HG03159 (cell line): ENCODE measurements around the gene TIMM22.
"Not testable (repeated sequence)": the region's sequence is repeated elsewhere in the genome, so short reads cannot be mapped to it uniquely, and the experiment has no call there.

Experiments used
- ATAC-seq: cut with Tn5 transposase; IDR thresholded peaks from one replicate; pipeline ENCODE4 v1.9.1; 2021; ENCODE audit warnings: mild to moderate bottlenecking, moderate library complexity; ENCODE audit not compliant: unreplicated experiment

TIMM22 gene

GRCh38 chr17:1037238-1037879, 40.4 kb downstream of the TIMM22 start:
- no peak for ATAC-seq

- no peak for ATAC-seq
Observed at GRCh38 chr17:1038459-1039122, 41.7 kb downstream of the TIMM22 start.

- ATAC-seq: no peak
Observed at GRCh38 chr17:1039123-1039507, 42.2 kb downstream of the TIMM22 start.

DNA sequence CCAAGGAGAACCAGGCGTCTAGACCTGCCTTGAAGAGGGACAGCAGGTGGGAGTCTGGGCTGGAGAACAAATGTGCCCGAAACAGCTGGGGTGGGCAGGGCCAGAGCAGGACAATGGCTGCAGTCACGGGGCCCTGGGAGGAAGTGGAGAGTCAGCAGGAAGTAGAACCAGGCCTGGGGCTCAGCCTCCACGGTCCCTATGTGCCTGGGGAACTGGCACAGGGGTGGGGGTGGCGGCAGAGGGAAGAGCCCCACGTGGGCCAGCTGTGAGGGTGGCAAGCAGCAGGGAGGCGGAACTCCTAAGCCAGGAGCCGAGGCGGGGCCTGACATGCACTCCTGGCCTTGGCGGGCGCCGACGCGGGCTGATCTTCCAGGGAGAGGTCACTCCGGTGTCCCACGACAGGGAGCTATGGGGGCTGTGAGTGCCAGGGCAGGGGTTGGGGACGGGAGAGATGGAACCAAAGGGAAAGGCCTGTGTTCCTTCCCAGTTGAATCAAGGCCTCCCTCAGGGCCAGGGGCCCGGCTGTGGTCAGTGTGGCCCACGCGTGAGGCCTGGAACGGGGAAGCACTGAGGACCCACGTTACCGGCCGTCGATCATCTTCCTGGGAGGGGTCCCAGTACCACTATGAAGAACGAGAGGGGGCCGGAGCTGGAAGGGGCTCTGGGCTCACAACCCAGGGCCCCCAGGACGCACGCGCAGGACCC, 42.7 kb downstream of the TIMM22 start:
- no peak for ATAC-seq

DNA sequence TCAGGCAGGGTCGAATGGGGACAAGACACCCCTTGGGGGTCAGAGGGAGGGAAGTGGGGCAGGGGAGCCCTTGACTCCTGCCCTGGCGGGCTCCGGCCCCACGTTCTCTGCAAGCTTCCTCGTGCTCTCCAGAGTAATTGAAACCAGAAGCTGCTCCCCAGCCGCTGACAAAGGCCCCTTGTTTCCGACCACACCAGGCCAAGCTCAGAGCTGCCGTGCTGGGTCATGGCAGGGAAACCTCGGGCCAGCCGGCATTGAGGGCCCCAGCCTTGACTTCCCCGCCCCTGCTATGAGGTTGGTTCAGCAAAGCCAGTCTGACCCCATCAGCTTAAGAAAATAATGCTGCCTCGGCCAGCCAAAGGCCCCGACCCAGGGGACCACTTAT, 43.3 kb downstream of the TIMM22 start:
- no peak for ATAC-seq

DNA sequence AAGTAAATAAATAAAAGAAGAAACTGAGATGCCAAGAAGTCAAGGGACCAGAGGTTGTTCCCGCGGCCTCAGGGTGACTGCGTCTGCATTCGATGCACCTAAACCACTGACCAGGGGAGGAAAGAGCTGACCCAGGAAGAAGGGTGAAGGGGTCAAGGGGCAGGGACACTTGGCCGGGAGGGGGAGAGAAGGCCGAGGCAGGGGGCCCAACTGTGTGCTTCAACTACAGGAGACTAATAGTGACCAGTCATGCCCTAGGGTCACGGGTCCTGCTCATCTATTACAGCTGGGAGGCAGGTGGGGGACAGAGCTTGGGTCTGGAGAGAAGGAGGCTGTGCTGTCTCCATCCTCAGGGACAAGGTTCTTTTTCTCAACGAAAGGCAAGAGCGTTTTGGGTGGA, 44.8 kb downstream of the TIMM22 start:
- ATAC-seq: no peak

DNA sequence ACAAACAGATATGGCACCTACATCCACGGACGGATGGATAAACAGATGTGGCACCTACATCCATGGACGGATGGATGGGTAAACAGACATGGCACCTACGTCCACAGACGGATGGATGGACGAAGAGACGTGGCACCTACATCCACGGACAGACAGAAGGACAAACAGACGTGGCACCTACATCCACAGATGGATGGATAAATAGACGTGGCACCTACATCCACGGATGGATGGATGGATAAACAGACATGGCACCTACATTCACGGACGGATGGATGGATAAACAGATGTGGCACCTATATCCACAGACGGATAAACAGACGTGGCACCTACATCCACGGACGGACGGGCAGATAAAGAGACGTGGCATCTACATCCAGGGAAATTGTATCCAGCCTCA, 45.6 kb downstream of the TIMM22 start:
- no peak for ATAC-seq

DNA sequence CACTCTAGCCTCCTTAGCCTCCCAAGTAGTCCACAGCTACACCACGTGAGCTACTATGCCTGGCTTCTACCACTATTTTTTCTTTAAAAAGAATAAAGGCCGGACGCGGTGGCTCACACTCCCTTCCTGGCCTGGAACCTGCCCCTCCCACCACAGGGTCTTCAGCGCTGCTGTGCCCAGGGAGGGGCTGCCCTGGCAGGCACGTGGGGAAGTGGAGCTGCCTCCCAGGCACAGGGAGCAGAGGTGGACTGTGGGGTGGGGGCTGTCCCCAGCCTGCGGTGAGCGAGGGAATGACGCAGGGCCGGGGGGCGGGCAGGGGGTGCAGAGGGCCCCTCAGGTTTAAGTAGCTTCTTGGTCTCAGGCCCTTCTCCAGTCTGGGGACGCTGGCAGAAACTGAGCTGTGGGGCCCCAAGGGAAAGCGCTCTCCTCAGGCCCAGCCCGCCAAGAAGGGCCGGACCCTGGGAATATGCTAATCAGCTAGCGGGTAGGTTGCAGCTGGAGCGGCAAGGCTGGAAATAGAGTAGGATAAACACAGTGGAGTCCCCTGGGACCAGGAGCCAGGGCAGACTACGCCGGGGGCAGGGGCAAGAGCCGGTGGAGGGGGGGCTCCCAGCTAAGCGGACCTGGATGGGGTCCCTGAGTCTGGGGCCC, 46.8 kb downstream of the TIMM22 start:
- no peak for ATAC-seq

- not testable (repeated sequence) for ATAC-seq
Observed at GRCh38 chr17:1044387-1045009, 47.6 kb downstream of the TIMM22 start.

DNA sequence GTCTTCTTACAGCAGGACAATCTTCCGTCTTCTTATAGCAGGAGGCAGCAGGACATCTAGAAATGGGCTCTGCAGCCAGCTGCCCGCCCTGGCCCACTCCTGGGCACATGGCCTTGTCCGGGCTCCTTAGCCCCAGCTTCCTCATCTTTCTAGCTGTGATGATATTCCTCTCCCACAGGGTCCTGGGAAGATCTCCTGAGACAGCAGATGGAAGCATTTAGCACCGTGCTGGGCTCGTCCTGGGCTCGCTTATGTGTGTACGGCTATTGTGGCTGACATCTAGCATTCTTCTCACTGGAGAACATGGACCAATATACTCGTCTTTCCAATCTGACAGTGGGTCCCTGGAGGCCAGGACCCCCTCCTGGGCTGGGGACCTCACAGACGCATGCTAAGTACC, 48.5 kb downstream of the TIMM22 start:
- no peak for ATAC-seq

DNA sequence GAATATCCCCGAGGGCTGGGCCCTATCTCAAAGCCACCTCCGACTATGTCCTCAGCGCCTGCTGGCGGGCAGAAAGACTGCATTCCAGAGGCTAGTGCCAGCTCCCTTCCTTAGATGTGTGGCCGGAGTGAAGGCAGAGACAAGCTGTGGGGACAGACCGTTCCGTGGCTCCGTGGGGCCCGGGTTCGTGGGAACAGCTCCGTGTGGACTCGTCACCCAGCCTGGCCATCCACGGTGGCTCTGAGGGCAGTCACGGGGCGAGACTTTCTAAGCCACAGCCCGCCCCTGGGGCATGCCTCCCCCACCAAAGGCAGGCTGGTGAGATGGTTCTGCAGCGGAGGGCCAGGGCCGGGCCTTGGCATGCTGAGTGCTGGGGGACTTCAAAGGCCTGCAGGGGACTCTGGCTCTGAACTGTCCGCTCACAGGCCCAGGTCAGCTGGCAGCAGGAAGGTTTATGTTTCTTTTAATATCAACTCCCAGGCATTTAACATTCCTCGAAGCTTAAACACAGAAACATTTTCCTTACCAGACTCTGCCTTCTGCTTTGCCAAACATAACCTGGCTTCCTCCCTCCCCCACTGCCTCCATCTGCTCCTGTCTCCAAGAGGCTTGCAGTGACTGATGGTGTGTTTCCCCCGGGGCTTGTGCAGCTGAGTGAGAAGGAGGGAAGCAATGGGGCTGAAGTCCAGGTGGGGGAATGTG, 50.4 kb downstream of the TIMM22 start:
- no peak for ATAC-seq

- no peak for ATAC-seq
Observed at GRCh38 chr17:1047879-1048470, 51.0 kb downstream of the TIMM22 start.

DNA sequence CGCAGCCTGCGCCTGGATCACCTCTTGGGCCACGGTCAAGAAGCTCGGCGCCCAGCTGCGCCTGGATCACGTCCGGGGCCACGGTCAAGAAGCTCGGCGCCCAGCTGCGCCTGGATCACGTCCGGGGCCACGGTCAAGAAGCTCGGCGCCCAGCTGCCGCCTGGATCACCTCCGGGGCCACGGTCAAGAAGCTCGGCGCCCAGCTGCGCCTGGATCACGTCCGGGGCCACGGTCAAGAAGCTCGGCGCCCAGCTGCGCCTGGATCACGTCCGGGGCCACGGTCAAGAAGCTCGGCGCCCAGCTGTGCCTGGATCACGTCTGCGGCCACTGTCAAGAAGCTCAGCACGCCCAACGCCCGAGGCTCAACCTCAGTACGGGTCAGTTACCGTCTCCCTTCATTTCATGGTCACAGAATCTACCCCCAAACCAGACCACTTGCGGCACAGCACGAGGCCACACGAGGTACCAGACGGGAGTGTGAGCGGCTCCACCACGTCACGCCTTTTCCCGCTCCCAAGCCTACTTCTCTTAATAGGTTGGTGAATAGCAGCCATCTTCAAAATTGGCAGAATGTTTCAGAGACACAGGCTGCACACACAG, 51.7 kb downstream of the TIMM22 start:
- not testable (repeated sequence) for ATAC-seq

GRCh38 chr17:1049446-1050225, 52.7 kb downstream of the TIMM22 start:
- no peak for ATAC-seq

GRCh38 chr17:1050246-1050995, 53.5 kb downstream of the TIMM22 start:
- ATAC-seq: no peak

DNA sequence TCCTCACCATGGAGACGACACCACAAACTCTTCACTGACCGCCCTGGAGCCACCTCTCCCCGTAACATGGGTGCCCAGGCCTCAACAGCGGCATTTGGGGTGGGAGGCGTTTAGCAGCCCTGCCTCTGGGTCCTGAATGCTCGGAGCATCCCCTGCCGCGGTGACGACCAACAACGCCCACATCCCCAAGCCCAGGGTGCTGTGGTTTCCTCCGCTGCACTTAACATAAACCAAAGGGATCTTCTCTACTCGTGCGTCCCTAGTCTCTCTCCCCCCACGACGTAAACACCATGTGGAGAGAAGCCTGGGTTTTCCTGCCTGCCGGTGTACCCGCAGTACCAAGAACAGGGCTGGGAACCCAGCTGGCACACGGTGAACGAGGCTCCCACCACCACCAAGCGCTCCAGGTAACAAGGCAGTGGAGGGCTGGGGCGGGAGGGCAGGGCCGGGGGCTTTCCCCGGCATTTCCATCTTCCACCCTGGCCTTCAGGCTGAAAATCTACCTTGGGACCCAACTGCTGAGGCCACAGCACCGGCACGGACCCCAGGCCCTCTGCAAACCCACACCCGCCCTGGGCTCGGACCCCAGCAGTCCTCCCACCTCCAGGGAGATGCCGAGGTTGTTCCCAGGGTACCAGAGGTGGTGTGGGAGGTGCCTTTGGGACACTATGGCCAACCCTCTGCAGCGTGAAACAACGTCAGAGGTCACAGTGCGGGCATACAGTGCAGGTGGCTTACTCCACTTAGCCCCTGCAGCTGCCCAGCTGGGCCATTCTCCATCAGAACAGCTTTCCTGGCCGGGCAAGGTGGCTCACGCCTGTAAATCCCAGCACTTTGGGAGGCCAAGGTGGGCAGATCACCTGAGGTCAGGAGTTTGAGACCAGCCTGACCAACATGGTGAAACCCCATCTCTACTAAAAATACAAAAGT, 54.3 kb downstream of the TIMM22 start:
- no peak for ATAC-seq
